Anterior cingulate cortex (tissue), 58 donors: ENCODE measurements around the gene ZBTB8OS.
"Not testable (repeated sequence)": the region's sequence is repeated elsewhere in the genome, so short reads cannot be mapped to it uniquely, and the experiment has no call there.

Experiments
- DNase-seq, 58 donors: peaks; one replicate each; lab custom pipeline; 2025; lab: John Stamatoyannopoulos, UW

Gene ZBTB8OS

DNA sequence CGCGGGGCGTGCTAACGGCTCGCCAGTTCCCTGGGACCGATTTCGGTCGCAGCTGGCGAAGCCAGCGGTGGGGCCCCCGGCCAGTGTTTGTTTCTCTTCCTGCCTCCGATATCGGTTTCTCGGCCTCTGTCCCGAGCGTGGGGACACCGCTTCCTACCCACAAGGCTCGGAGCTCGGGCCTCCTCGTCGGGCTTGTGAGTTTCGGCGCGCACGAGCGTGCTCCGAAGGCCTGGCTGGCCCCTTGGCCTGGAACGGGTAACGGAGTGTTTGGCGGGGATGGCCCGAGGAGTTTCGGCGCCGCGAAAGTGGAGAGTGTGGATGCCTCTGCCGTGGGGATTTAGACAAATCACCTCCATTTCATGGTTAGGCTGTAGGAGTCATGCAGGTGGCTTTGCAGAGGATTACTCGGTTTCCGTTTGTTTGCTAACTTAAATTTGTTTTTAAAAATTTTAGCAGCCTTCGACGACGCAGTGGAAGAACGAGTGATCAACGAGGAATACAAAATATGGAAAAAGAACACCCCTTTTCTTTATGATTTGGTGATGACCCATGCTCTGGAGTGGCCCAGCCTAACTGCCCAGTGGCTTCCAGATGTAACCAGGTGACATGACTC lies 1.2 kb upstream of the ZBTB8OS start:
- DNase-seq: peak in 13 of 58 donors; percentile 38 to 72 (median 50)

GRCh38 chr1:32650752-32651460 lies 556 bp upstream of the ZBTB8OS start, which contains the start of gene RBBP4:
RBBP4 (plus strand) TSS chr1:32651208; CDS start chr1:32651307, 99 bp downstream.
- DNase-seq: peak; percentile 82 to 98 (median 96)

GRCh38 chr1:32647308-32648134 lies 2.8 kb downstream of the ZBTB8OS start:
- DNase-seq: no peak

GRCh38 chr1:32644426-32644825 lies 5.9 kb downstream of the ZBTB8OS start:
- no peak for DNase-seq

DNA sequence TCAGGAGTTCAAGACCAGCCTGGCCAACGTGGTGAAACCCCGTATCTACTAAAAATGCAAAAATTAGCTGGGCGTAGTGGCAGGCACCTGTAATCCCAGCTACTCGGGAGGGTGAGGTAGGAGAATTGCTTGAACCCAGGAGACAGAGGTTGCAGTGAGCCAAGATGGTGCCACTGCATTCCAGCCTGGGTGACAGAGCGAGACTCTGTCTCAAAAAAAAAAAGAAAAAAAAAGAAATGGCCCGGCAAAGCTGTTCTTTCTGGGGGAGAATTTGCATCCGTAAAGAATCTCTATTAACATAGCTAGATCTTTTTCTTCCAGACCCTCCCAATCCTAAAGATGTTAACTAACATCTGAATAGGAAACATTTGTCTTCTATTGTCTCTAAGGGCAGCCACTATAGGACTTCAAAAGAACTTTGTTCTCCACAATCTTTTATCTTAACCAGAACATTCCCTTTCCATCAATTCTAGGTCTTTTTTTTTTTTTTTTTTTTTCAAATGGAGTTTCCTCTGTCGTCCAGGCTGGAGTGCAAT lies 8.0 kb downstream of the ZBTB8OS start:
- not testable (repeated sequence) for DNase-seq

GRCh38 chr1:32639489-32640075 lies 10.8 kb downstream of the ZBTB8OS start:
- DNase-seq: no peak

DNA sequence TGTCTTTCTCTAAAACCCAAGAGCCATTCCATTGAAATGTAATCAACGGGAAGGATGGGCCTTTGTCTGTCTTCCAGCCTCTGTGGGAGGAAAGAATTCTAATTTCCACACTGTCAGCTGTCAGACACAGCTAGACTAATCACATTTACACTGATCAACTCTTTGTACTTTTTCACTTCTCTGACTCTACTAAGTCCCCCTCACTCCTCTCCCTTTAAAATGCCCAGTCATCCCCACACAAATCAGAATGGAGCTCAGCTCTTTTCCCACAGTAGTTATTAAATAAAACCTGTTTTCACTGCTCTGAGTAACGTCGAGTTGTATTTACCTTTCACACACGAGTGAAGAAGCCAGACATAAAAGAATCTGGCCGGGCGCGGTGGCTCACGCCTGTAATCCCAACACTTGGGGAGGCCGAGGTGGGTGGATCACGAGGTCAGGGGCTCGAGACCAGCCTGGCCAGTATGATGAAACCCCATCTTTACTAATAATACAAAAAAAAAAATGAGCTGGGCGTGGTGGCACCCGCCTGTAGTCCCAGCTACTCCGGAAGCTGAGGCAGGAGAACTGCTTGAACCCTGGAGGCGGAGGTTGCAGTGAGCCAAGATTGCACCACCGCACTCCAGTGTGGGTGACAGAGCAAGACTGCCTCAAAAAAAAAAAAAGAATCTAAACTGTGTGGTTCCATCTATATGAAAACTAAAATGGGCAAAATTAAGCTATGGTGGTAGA lies 13.3 kb downstream of the ZBTB8OS start:
- no peak for DNase-seq

GRCh38 chr1:32635508-32636277 lies 14.7 kb downstream of the ZBTB8OS start:
- no peak for DNase-seq

- DNase-seq: no peak
Observed at GRCh38 chr1:32632829-32633228, 17.5 kb downstream of the ZBTB8OS start.

GRCh38 chr1:32630173-32630572 lies 20.2 kb downstream of the ZBTB8OS start:
- DNase-seq: not testable (repeated sequence)

- DNase-seq: no peak
Observed at GRCh38 chr1:32627596-32628162, 22.7 kb downstream of the ZBTB8OS start.

GRCh38 chr1:32626176-32626575 lies 24.2 kb downstream of the ZBTB8OS start:
- DNase-seq: no peak

- no peak for DNase-seq
Observed at GRCh38 chr1:32623775-32624174, 26.6 kb downstream of the ZBTB8OS start.

- no peak for DNase-seq
Observed at GRCh38 chr1:32622806-32623681, 27.3 kb downstream of the ZBTB8OS start.

- no peak for DNase-seq
Observed at GRCh38 chr1:32622205-32622604, 28.1 kb downstream of the ZBTB8OS start.

DNA sequence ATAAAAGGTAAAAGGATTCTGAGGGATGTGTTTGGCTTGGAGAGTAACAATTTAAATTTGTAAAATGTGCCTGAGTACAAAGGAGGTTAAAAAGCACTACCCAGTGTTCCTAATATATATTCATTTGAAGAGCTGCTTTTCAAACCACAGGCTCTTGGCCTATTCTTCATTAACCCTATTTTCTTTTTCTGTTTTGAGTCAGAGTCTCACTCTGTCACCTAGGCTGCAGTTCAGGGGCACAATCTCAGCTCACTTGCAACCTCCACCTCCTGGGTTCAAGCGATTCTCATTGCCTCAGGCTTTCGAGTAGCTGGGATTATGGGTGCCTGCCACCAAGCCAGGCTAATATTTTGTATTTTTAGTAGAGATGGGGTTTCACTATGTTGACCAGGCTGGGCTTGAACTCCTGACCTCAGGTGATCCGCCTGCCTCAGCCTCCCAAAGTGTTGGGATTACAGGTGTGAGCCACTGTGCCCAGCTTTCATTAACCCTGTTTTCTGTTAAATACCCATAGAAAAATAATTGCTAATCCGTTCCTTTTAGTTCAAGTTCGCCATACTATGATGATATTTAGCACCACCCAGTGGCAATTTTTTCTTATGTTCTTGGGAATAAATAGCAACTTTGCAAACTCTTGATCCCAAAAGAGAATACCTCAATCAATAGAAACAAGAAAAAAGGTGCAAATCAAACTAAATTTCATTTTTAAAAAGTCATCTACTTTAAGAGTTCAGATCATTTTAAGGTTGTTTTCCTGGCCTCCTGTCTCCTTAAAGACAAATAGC lies 30.5 kb downstream of the ZBTB8OS start:
- DNase-seq: no peak

DNA sequence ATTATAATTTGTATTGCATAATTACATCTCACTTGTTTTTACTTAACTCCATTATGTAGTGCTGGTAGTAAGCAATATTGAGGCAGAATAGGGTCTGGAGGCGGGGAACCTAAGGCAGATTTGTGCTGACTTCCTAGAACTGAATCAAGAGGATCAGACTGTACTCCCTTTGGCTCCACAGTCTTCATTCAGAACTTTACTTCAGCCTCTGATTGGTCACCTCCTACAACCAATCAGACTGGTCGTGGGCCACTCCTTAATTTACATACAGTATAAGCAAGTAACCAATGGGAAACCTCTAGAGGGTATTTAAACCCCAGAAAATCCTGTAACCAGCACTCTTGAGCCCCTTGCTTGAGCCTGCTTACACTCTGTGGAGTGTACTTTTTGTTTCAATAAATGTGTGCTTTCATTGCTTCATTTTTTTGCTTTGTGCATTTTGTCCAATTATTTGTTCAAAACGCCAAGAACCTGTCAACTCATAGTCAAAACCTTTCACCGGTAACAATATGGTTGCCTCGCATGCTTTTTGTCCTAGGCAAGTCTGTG lies 31.6 kb downstream of the ZBTB8OS start:
- DNase-seq: peak in 1 of 58 donors; percentile 2
